Measurements from ENCODE around the gene ARID5B.

Gene ARID5B

GRCh38 chr10:62063795-62064472 is 162.4 kb downstream of the ARID5B start:
- in situ Hi-C loops (cut with MboI; ENCODE audit: low sequenced_read_pairs): no loop called here

- in situ Hi-C loops (cut with MboI; ENCODE audit: low sequenced_read_pairs): no loop called here
These were observed 166.1 kb downstream of the ARID5B start for GRCh38 chr10:62067560-62067959.

GRCh38 chr10:62068464-62068863 is 167.0 kb downstream of the ARID5B start:
- in situ Hi-C loops (cut with MboI; ENCODE audit: low sequenced_read_pairs): no loop called here

- in situ Hi-C loops (cut with MboI; ENCODE audit: low sequenced_read_pairs): no loop called here
These were observed 168.1 kb downstream of the ARID5B start for GRCh38 chr10:62069452-62070178.

GRCh38 chr10:62071846-62072281 is 170.4 kb downstream of the ARID5B start:
- in situ Hi-C loops (cut with MboI; ENCODE audit: low sequenced_read_pairs): no loop called here

- in situ Hi-C loops (cut with MboI; ENCODE audit: low sequenced_read_pairs): no loop called here
These were observed 171.4 kb downstream of the ARID5B start for GRCh38 chr10:62072901-62073300.

- in situ Hi-C loops (cut with MboI; ENCODE audit: low sequenced_read_pairs): no loop called here
These were observed 171.9 kb downstream of the ARID5B start for GRCh38 chr10:62073429-62073828.

GRCh38 chr10:62075414-62075813 is 173.9 kb downstream of the ARID5B start:
- in situ Hi-C loops (cut with MboI; ENCODE audit: low sequenced_read_pairs): no loop called here

- in situ Hi-C loops (cut with MboI; ENCODE audit: low sequenced_read_pairs): no loop called here
These were observed 174.4 kb downstream of the ARID5B start for GRCh38 chr10:62075912-62076311.

GRCh38 chr10:62076891-62077290 is 175.4 kb downstream of the ARID5B start:
- in situ Hi-C loops (cut with MboI; ENCODE audit: low sequenced_read_pairs): no loop called here

GRCh38 chr10:62077330-62078015 is 176.0 kb downstream of the ARID5B start:
- in situ Hi-C loops (cut with MboI; ENCODE audit: low sequenced_read_pairs): no loop called here

- in situ Hi-C loops (cut with MboI; ENCODE audit: low sequenced_read_pairs): no loop called here
These were observed 178.5 kb downstream of the ARID5B start for GRCh38 chr10:62079885-62080559.

GRCh38 chr10:62080905-62081304 is 179.4 kb downstream of the ARID5B start:
- in situ Hi-C loops (cut with MboI; ENCODE audit: low sequenced_read_pairs): no loop called here

- in situ Hi-C loops (cut with MboI; ENCODE audit: low sequenced_read_pairs): no loop called here
These were observed 180.1 kb downstream of the ARID5B start for GRCh38 chr10:62081341-62082270.

- in situ Hi-C loops (cut with MboI; ENCODE audit: low sequenced_read_pairs): no loop called here
These were observed 180.8 kb downstream of the ARID5B start for GRCh38 chr10:62082271-62082656.

- in situ Hi-C loops (cut with MboI; ENCODE audit: low sequenced_read_pairs): no loop called here
These were observed 181.4 kb downstream of the ARID5B start for GRCh38 chr10:62082729-62083411.

GRCh38 chr10:62083412-62084267 is 182.1 kb downstream of the ARID5B start:
- in situ Hi-C loops (cut with MboI; ENCODE audit: low sequenced_read_pairs): no loop called here

- in situ Hi-C loops (cut with MboI; ENCODE audit: low sequenced_read_pairs): no loop called here
These were observed 183.0 kb downstream of the ARID5B start for GRCh38 chr10:62084451-62084850.

- in situ Hi-C loops (cut with MboI; ENCODE audit: low sequenced_read_pairs): no loop called here
These were observed 183.9 kb downstream of the ARID5B start for GRCh38 chr10:62085404-62085803.

Data from HL-60/S4 treated with retinoic acid at 250 ng/mL for 4 days and 3 days (cell line).